MM.1S (cell line): ENCODE data around the gene ART3.

Experiments
- CTCF ChIP-seq: fragments of 300-600 bp; sonication (generic); IDR thresholded peaks from 2 replicates; pipeline ENCODE4 v1.5.1; 2016; ENCODE audit warnings: antibody characterized with exemption, low read length, mixed read lengths
- EZH2 ChIP-seq: fragments of 300-600 bp; sonication (generic); optimal IDR thresholded peaks from 2 replicates; pipeline ENCODE3; 2017; ENCODE audit warnings: low read depth, mild to moderate bottlenecking, antibody characterized with exemption, low read length, mixed read lengths
- EZH2phosphoT487 ChIP-seq: fragments of 300-600 bp; sonication (generic); IDR thresholded peaks from 2 replicates; pipeline ENCODE4 v1.6.1; 2018; ENCODE audit warnings: antibody characterized with exemption, low read length

- no peak for TF ChIP-seq CTCF
- TF ChIP-seq EZH2 = no peak
- no peak for TF ChIP-seq EZH2phosphoT487
These were observed 85.8 kb downstream of the ART3 start for GRCh38 chr4:76160355-76160754.
